ENCODE measurements around the gene PCGF3. TPM values are rescaled to one million over a fixed set of nuclear protein-coding genes. Genes with fewer than 3 reads are reported as not detected.

Gene PCGF3
- total RNA-seq, 4 donors from 2014 or later = 31.7 to 35.3 (median 34.7) TPM

DNA sequence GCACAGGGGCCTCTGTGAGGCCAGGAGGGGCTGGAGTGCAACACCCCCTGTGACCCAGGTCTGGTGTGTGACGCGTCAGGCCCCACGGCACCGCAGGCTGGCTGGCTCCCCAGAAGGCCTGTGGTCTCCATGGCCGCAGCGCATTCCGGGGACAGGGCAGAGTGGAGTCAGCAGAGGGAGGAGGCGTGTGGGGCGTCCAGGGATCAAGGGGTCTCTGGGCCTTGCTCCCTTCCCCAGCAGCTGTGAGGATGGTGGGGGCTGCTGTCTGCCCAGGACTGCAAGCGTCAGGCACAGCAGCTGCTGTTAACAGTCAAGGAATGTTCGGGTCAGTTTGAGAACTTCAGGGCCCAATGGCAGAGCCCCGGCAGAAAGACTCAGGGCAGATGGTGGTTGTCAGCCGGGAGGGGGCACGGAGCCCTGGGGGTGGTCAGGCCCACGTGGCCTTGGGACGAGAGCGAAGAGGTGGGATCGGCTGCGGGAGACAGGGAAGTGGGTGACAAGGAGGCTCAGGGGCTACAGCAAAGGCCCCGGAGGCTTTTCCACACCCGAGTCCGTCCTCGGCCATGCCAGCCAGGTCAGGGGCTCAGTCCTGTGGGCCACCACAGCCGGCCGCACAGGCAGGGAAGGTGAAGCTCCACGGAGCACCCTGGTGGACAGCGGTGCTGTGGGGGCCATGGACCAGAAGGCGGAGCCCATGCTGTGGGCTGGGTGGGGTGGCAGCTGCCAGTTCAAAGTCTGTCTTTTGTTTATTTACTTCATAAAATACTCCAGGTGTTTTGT, 18.3 kb downstream of the PCGF3 start:
- no peak for DNase-seq (ENCODE audit: extremely low spot score)
- no peaks in the 10 kb centered on the region for H3K27me3 ChIP-seq
- intact Hi-C loops (cut with DNase I) = no loop called here
- H3K36me3 ChIP-seq = peaks cover 0 to 26% (median 14%) of the 10 kb centered on the region in 4 donors
- TF ChIP-seq, protein P1, sequence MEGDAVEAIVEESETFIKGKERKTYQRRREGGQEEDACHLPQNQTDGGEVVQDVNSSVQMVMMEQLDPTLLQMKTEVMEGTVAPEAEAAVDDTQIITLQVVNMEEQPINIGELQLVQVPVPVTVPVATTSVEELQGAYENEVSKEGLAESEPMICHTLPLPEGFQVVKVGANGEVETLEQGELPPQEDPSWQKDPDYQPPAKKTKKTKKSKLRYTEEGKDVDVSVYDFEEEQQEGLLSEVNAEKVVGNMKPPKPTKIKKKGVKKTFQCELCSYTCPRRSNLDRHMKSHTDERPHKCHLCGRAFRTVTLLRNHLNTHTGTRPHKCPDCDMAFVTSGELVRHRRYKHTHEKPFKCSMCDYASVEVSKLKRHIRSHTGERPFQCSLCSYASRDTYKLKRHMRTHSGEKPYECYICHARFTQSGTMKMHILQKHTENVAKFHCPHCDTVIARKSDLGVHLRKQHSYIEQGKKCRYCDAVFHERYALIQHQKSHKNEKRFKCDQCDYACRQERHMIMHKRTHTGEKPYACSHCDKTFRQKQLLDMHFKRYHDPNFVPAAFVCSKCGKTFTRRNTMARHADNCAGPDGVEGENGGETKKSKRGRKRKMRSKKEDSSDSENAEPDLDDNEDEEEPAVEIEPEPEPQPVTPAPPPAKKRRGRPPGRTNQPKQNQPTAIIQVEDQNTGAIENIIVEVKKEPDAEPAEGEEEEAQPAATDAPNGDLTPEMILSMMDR (IDR thresholded peaks at IDR 0.05) = no peak
- TF ChIP-seq POLR2A (IDR thresholded peaks at IDR 0.05; ENCODE audit: low read depth) = no peak
- no peak for TF ChIP-seq EP300 (IDR thresholded peaks at IDR 0.05)
- H3K4me3 ChIP-seq = no peak overlapping the region
- no peak overlapping the region for H3K27ac ChIP-seq (replicated peaks in 1 of 4)
- peaks cover 7 to 37% (median 32%) of the 10 kb centered on the region in 4 donors for H3K4me1 ChIP-seq
- no peaks in the 10 kb centered on the region for H3K9me3 ChIP-seq
- 92% methylated on average over 21 of the region's 28 CpGs for WGBS

DNA sequence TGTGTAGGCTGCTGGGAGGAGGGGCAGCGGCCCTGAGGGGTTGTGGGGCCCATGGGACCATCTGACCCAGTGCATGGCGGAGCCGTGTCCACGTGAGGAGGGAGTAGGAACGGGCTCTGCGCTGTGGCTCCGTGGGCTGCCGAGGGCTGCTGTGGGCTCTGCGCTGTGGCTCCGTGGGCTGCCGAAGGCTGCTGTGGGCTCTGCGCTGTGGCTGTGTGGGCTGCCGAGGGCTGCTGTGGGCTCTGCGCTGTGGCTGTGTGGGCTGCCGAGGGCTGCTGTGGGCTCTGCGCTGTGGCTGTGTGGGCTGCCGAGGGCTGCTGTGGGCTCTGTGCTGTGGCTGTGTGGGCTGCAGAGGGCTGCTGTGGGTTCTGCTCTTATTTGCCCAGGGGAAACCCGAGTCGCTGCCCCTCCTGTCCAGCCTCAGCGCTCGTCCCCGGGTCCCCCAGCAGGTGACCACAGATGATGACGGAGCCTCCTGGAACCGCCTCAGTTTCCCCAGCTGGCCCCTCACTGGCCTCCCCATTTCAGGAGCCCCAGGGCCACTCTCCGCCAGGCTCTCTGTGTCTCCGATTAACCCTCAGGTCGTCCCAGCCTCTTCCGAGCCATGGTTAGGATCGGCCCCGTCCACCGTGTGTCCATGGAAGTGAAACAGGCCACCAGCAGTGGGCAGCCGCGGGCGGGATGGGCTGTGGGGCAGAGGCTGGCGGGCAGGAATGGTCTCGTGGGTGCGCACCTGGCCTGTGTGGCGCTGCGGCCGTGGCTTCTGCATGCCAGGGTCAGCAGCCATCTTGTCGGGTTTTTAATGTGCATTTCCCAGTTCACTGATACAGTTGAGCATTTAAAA, 20.0 kb downstream of the PCGF3 start:
- Histone ChIP-seq H3K36me3 (peaks cover 0 to 30% (median 19%) of the 10 kb centered on the region in 4 donors), H3K4me1 (peaks cover 7 to 30% (median 28%) of the 10 kb centered on the region in 4 donors), H3K27ac (replicated peaks in 1 of 4) (peak overlapping the region in 1 of 4 donors; percentile 47), H3K4me3 (no peak overlapping the region), H3K27me3 (no peaks in the 10 kb centered on the region), H3K9me3 (no peaks in the 10 kb centered on the region)
- WGBS = 89% methylated on average over 28 of the region's 41 CpGs
- DNase-seq (ENCODE audit: extremely low spot score) = no peak
- intact Hi-C loops (cut with DNase I) = no loop called here
- TF ChIP-seq POLR2A (IDR thresholded peaks at IDR 0.05; ENCODE audit: low read depth) = no peak
- TF ChIP-seq, protein P1 (IDR thresholded peaks at IDR 0.05) = no peak
- no peak for TF ChIP-seq POLR2AphosphoS5 (IDR thresholded peaks at IDR 0.05)
- TF ChIP-seq EP300 (IDR thresholded peaks at IDR 0.05) = no peak

DNA sequence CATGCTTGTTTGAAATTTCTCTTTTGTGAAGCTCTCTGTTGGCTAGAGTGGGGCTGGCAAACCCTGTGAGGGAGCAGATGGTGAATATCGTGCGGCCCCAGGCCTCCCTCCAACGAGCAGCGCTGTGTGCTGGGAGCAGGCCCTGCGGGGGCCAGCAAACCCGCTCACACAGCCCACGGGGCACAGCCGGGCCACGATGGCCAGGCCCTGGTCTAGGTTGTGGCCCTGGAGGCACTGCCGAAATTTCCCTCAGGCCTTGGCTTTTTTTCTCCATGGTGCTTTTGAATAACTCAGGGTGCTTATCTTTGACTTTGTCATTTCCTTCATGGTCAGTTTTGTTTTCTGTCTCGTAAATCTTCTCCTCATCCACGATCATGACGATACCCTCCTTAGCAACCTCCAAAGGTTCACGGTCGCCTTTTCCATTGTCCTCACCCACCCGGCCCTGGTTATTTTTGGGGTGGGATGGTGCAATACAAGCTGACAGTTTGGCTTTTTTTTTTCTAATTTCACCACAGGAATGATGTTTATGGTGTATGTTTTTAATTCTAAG, 20.7 kb downstream of the PCGF3 start:
- H3K9me3 ChIP-seq = no peaks in the 10 kb centered on the region
- TF ChIP-seq, protein P1 (IDR thresholded peaks at IDR 0.05) = no peak
- TF ChIP-seq POLR2A (IDR thresholded peaks at IDR 0.05; ENCODE audit: low read depth) = no peak
- TF ChIP-seq EP300 (IDR thresholded peaks at IDR 0.05) = no peak
- TF ChIP-seq POLR2AphosphoS5 (IDR thresholded peaks at IDR 0.05) = no peak
- H3K36me3 ChIP-seq = peaks cover 6 to 35% (median 26%) of the 10 kb centered on the region in 4 donors
- WGBS = 51% methylated on average over 12 of the region's 16 CpGs
- H3K4me3 ChIP-seq = no peak overlapping the region
- H3K27me3 ChIP-seq = no peaks in the 10 kb centered on the region
- H3K27ac ChIP-seq (replicated peaks in 1 of 4) = peak overlapping the region in 1 of 4 donors; percentile 47
- intact Hi-C loops (cut with DNase I) = no loop called here
- no peak for DNase-seq (ENCODE audit: extremely low spot score)
- H3K4me1 ChIP-seq = peaks cover 2 to 23% (median 21%) of the 10 kb centered on the region in 4 donors

DNA sequence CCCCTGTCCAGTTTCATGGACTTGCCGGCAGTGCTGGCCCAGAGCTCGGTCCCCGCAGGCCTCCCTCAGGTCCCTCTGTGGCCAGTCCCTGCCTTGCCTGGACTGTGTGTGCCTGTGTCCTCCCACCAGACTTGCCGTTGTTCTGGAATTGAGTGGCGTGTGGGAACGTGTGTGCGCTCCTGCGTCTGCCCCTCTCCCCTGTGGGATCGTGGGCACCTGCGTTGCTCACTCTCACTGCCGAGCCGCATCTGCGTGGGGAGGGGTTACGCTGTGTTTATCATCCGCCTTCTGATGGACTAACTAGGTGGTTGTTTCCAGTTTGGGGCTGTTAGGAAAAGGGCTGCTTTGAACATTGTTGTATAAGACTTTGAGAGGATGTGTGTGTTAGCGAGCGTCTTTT, 21.2 kb downstream of the PCGF3 start:
- Histone ChIP-seq H3K36me3 (peaks cover 6 to 38% (median 27%) of the 10 kb centered on the region in 4 donors), H3K9me3 (no peaks in the 10 kb centered on the region), H3K27me3 (no peaks in the 10 kb centered on the region), H3K4me3 (no peak overlapping the region), H3K27ac (replicated peaks in 1 of 4) (peak overlapping the region in 1 of 4 donors; percentile 47), H3K4me1 (peaks cover 0 to 21% (median 16%) of the 10 kb centered on the region in 4 donors)
- intact Hi-C loops (cut with DNase I) = no loop called here
- TF ChIP-seq POLR2A (IDR thresholded peaks at IDR 0.05; ENCODE audit: low read depth) (no peak), POLR2AphosphoS5 (IDR thresholded peaks at IDR 0.05) (no peak)
- 83% methylated on average over 17 of the region's 17 CpGs for WGBS
- DNase-seq (ENCODE audit: extremely low spot score) = no peak

DNA sequence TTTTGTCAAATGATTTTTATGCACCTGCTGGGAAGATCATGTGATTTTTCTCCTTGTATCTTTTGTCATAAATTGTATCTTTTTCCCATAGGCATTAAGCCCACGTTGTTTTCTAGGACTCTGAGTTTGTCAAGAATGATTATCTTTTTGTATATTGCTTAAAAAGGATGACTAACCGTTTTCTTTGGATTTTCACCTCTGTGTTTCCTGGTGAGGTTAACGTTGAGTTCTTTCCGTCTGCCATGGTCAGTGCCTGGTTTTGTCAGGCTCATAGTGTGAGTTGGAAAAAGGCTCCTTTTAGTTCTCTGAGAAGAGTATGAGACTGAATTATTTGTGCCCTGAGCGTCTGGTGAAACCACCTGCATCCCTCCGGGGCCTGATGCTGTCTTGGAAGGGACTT, 21.9 kb downstream of the PCGF3 start:
- intact Hi-C loops (cut with DNase I) = no loop called here
- no peaks in the 10 kb centered on the region for H3K27me3 ChIP-seq
- H3K4me3 ChIP-seq = no peak overlapping the region
- WGBS = 81% methylated on average over 6 of the region's 6 CpGs
- no peak overlapping the region for H3K27ac ChIP-seq (replicated peaks in 1 of 4)
- DNase-seq (ENCODE audit: extremely low spot score) = no peak
- peaks cover 0 to 21% (median 15%) of the 10 kb centered on the region in 4 donors for H3K4me1 ChIP-seq
- peaks cover 11 to 38% (median 30%) of the 10 kb centered on the region in 4 donors for H3K36me3 ChIP-seq
- TF ChIP-seq, protein P1 (IDR thresholded peaks at IDR 0.05) = no peak
- TF ChIP-seq POLR2A (IDR thresholded peaks at IDR 0.05; ENCODE audit: low read depth) (no peak), POLR2AphosphoS5 (IDR thresholded peaks at IDR 0.05) (no peak), EP300 (IDR thresholded peaks at IDR 0.05) (no peak)
- no peaks in the 10 kb centered on the region for H3K9me3 ChIP-seq

Measured in esophagus muscularis mucosa (tissue), 4 donors.